ENCODE data around the gene AGGF1. TPM values are rescaled to one million over a fixed set of nuclear protein-coding genes. Genes with fewer than 3 reads are reported as not detected.
"Not testable (repeated sequence)": the region's sequence is repeated elsewhere in the genome, so short reads cannot be mapped to it uniquely, and the experiment has no call there.

AGGF1 gene
- total and polyA plus RNA-seq, 2 experiments from 2014 or later: 32.8 to 33.7 TPM

GRCh38 chr5:77066823-77067442 lies 36.7 kb downstream of the AGGF1 start:
- Histone ChIP-seq H3K4me3 (no peak overlapping the region), H3K36me3 (peaks cover 19% of the 10 kb centered on the region), H3K4me1 (ENCODE audit: low read depth) (no peaks in the 10 kb centered on the region), H3K27me3 (no peaks in the 10 kb centered on the region), H3K9me3 (ENCODE audit: low read depth) (no peaks in the 10 kb centered on the region), H3K27ac (no peak overlapping the region)
- DNase-seq (ENCODE audit: low read depth in 1 of 2, low spot score in 1 of 2): peak in 1 of 2 donors; percentile 75
- TF ChIP-seq CTCF (IDR thresholded peaks at IDR 0.05; ENCODE audit: low read depth, low read length): no peak

GRCh38 chr5:77073667-77074066 lies 43.5 kb downstream of the AGGF1 start:
- H3K4me3 ChIP-seq: no peak overlapping the region
- TF ChIP-seq CTCF (IDR thresholded peaks at IDR 0.05; ENCODE audit: low read depth, low read length): no peak
- DNase-seq (ENCODE audit: low read depth in 1 of 2, low spot score in 1 of 2): peak in 1 of 2 donors; percentile 62
- no peaks in the 10 kb centered on the region for H3K36me3 ChIP-seq
- H3K27ac ChIP-seq: no peak overlapping the region
- H3K9me3 ChIP-seq (ENCODE audit: low read depth): no peaks in the 10 kb centered on the region
- H3K27me3 ChIP-seq: peaks cover 5% of the 10 kb centered on the region
- no peaks in the 10 kb centered on the region for H3K4me1 ChIP-seq (ENCODE audit: low read depth)

GRCh38 chr5:77074745-77075144 lies 44.5 kb downstream of the AGGF1 start:
- TF ChIP-seq CTCF (IDR thresholded peaks at IDR 0.05; ENCODE audit: low read depth, low read length): no peak
- Histone ChIP-seq H3K36me3 (no peaks in the 10 kb centered on the region), H3K9me3 (ENCODE audit: low read depth) (no peaks in the 10 kb centered on the region), H3K27me3 (peaks cover 5% of the 10 kb centered on the region), H3K4me1 (ENCODE audit: low read depth) (no peaks in the 10 kb centered on the region), H3K27ac (no peak overlapping the region), H3K4me3 (no peak overlapping the region)
- DNase-seq (ENCODE audit: low read depth in 1 of 2, low spot score in 1 of 2): no peak

- Histone ChIP-seq H3K36me3 (no peaks in the 10 kb centered on the region), H3K27ac (no peak overlapping the region), H3K4me3 (peak overlapping the region; percentile 52), H3K9me3 (ENCODE audit: low read depth) (no peaks in the 10 kb centered on the region), H3K27me3 (peaks cover 5% of the 10 kb centered on the region), H3K4me1 (ENCODE audit: low read depth) (no peaks in the 10 kb centered on the region)
- peak; percentile 49 for TF ChIP-seq CTCF (IDR thresholded peaks at IDR 0.05; ENCODE audit: low read depth, low read length)
- peak; percentile 76 to 82 for DNase-seq (ENCODE audit: low read depth in 1 of 2, low spot score in 1 of 2)
Measured at GRCh38 chr5:77076961-77077828, 47.0 kb downstream of the AGGF1 start.

- peaks cover 5% of the 10 kb centered on the region for H3K27me3 ChIP-seq
- H3K4me3 ChIP-seq: peak overlapping the region; percentile 52
- H3K27ac ChIP-seq: no peak overlapping the region
- no peaks in the 10 kb centered on the region for H3K36me3 ChIP-seq
- no peak for TF ChIP-seq CTCF (IDR thresholded peaks at IDR 0.05; ENCODE audit: low read depth, low read length)
- no peaks in the 10 kb centered on the region for H3K4me1 ChIP-seq (ENCODE audit: low read depth)
- H3K9me3 ChIP-seq (ENCODE audit: low read depth): no peaks in the 10 kb centered on the region
- no peak for DNase-seq (ENCODE audit: low read depth in 1 of 2, low spot score in 1 of 2)
Measured at GRCh38 chr5:77077829-77078176, 47.6 kb downstream of the AGGF1 start.

- H3K4me3 ChIP-seq; H3K27ac ChIP-seq; H3K9me3 ChIP-seq (ENCODE audit: low read depth); H3K27me3 ChIP-seq; H3K36me3 ChIP-seq; H3K4me1 ChIP-seq (ENCODE audit: low read depth); DNase-seq (ENCODE audit: low read depth in 1 of 2, low spot score in 1 of 2): not testable (repeated sequence)
Measured at GRCh38 chr5:77080479-77080878, 50.3 kb downstream of the AGGF1 start.
